Cerebellar nuclear complex (tissue), 1 donor: Measurements from ENCODE around the gene SCUBE1.

Experiments used
- DNase-seq, 2 experiments: peaks; one replicate each; lab custom pipeline; 2025; lab: John Stamatoyannopoulos, UW

SCUBE1 gene

GRCh38 chr22:43213962-43214361, 129.2 kb downstream of the SCUBE1 start:
- DNase-seq: no peak

DNA sequence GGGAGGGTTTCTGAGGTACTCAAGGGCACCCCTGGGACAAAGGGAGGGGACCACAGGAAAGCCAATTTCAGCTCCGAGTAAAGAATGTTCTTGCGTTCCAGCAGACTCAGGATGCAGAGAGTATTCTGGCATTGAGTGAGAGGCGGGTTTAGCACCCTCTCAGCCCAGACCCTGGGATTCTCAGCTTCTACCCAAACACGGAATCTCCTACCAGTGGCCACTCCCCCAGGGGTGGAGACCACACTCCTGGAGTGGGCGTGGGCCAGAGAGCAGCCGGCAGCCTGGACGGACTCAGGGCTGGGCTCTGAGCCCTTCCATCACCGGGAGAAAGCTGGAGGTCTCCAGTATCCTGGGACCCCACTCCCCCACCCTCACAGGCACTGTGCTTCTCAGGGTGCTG, 130.1 kb downstream of the SCUBE1 start:
- no peak for DNase-seq

DNA sequence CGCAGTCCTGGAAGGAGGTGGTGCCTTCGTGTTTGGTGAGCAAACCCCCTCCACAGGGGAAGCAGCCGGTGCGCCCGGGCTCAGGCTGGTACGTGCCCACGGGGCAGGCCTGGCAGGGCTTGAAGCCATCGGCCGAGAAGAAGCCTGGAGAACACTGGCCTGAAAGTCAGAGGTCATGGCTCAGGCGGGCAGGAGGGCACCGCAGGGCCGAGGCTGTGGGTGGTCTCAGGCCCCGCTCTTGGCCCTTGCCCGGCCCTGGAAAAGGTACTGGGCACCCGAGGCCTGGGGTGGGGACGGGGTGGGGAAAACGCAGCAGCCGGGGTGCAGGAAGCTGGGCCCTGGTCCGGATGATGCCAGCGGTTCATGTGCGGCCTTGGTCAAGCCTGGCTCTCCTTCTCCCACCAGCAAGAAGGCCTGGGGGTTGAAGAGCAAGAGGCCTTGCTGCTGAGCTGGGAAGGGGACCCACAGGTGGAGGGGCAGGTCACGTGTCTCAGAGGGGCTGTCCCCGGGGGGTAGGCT, 130.7 kb downstream of the SCUBE1 start:
- no peak for DNase-seq

- DNase-seq: no peak
These were observed 131.2 kb downstream of the SCUBE1 start for GRCh38 chr22:43211941-43212433.

DNA sequence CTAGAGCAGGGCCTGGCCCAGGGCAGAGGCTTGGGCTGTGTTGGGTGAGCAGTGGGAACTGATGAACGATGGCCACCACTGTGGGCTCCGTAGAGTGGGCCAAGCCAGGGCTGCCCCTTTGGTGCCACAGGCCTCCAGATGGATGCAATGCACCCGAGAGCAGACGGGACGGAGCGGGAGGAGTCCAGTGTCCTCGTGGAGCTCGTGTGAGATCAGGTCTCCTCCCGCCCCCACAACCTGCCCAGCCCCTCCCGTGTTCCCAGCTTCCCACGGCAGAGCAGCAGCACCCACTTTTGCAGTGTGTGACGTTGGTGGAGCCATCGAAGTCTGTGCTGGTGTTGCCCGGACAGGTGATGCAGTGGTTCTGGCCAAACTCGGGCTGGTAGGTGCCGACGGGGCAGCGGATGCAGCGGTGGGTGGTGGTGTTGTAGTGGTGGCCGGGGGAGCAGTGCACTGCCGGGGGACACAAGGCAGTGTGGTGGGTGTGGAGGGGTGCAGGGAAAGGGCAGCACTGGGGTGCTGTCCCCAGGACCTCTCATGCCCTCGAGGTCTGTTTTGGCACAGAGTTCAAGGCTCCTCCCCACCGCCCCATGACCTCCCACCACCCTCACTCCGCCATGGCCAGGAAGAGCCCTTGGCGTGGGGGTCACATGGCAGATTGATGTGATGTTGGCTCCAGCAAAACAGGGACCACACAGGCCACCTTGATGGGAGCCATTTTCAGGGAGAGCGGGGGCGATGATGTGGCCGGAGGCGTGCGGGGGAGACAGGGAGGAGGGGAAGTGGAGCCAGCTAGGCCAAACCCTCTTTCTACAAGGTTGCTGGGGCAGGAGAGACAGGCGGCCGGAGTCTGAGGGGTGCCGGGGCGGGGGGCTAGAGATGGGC, 132.3 kb downstream of the SCUBE1 start:
- no peak for DNase-seq

DNA sequence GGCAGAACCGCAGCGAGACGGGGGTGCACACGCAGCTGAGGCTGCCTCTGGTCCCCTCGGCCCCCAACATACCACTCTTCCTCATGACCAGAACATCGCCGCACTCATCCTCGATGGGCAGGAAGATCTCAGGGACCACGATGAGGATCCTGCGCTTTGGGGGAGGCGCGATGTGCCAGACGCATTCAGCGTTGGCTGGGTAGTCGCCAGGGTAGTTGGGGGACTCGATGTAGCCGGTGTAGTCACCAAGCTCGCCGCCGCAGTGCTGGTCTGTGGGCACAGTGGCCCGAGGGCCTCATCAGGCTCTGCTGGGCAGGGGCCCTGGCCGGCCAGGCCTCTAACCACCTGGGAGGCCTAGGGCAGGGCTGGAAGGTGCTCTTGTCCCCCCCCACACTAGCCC, 133.2 kb downstream of the SCUBE1 start:
- no peak for DNase-seq

- no peak for DNase-seq
These were observed 133.7 kb downstream of the SCUBE1 start for GRCh38 chr22:43209523-43209890.

GRCh38 chr22:43208703-43209522, 134.3 kb downstream of the SCUBE1 start:
- no peak for DNase-seq

- DNase-seq: no peak
These were observed 135.1 kb downstream of the SCUBE1 start for GRCh38 chr22:43207849-43208702.

DNA sequence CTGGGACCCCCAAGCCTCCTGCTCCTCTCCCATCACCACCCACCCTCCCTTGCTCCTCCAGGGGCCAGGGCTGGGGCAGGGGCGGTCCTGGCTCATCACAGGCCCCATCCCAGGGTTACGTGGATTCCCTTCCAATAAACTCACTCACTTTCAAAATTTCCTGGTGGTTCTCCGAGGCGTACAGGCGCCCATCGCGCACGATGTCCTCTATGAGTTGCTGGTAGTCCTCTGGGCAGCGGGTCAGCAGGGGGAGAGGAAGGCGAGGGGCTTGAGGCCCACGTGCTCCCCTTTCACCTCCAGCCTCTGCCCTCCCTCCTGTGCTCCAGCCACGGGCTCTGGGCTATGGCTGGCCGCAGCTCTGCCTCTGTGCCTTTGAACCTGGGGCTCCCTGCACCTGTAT, 135.8 kb downstream of the SCUBE1 start:
- no peak for DNase-seq

DNA sequence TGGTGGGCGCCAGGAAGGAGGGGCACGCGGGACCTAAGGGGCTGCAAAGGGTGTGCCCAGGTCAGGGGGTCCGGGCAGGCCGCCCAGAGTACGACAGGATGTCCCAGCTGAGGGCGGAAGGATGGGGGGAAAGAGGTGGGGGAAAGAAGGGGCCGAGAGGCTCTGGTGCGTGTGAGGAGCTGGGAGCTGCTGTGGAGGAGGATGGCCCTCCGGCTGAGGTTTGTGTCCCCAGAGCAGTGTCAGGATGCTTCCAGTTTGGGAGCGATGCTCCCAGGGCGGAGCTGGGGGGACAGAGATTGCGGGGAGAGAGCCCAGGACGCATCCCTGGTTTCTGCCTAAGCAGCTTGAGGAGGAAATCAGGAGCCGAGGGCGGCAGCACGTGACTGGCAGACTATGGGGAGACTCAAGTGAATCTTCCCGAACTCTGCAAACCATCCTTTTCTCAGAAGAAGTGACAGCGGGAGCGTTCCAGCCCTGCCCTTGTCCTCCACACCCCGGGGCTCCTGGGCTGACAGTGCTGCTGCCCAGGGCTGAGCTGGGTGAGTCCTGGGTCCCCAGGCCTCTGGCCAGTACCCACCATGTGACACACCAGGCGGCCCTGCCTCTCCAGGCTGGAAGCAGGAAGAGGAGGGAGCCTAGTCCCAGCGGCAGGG, 136.5 kb downstream of the SCUBE1 start:
- no peak for DNase-seq

DNA sequence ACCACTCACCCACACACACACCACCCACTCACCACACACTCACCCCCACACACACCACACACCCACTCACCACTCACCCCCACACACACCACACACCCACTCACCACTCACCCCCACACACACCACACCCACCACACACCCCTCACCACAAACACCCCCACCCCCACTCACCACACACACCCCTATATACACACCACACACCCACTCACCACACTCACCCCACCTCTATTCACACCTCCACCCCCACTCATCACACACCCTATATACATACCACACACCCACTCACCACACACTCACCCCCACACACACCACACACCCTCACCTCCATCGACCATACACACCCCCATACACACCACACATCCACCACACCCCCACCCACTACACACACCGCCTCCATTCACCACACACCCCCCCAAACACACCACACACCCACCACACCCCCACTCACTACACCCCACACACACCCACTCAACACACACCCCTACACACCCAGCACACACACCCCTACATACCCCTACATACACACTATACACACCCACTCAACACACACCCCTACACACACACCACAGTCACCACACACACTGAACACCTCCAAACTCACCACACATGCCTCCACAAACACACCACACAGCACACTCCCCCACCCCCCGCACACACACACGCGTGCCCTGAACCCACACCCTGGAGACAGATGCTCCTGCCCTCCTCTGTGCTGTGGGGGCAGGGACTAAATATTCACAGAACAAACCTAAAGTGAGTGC, 137.2 kb downstream of the SCUBE1 start:
- no peak for DNase-seq

DNA sequence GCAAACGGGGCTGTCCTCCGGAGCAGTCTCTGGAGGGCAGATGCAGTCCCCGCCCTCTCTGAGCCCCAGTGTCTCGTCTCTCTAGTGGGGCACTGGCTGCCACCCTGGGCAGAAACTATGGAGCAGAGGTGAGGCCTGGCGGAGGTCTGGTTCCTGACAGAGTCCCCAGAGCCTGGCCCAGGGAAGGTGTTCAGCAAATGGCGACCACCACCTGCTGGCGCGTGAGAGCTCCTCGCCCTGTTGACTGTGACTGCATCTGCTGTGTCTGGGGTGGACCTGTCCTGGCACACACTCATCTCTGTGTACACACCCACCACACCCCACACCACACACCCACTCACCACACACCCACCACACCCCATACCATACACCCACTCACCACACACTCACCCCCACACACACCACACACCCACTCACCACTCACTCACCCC, 137.9 kb downstream of the SCUBE1 start:
- DNase-seq: no peak

DNA sequence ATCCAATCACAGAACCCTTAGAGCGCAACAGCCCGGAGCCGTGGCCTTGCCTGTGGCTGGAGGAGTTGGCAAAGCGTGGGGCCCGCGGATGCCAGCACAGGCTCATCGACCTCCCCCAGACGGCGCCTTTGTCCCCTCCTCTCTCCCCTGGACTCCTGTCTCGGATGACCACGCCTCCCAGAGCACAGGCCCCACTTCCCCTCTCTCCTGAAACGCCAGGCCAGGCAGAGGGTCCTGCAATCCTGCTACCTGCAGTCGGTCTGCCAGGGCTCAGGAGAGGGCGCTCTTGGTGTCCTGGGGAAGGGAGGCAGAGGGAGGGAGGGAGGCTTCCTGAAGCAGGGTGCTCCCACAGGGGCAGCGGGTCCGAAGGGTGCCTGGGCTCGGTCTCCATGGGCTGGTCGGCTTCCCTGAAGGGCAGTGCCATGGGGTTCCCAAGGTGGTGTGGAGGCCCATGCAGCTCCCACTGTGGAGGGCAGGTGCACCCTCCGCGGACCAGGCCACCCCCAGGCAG, 139.6 kb downstream of the SCUBE1 start:
- DNase-seq: no peak

DNA sequence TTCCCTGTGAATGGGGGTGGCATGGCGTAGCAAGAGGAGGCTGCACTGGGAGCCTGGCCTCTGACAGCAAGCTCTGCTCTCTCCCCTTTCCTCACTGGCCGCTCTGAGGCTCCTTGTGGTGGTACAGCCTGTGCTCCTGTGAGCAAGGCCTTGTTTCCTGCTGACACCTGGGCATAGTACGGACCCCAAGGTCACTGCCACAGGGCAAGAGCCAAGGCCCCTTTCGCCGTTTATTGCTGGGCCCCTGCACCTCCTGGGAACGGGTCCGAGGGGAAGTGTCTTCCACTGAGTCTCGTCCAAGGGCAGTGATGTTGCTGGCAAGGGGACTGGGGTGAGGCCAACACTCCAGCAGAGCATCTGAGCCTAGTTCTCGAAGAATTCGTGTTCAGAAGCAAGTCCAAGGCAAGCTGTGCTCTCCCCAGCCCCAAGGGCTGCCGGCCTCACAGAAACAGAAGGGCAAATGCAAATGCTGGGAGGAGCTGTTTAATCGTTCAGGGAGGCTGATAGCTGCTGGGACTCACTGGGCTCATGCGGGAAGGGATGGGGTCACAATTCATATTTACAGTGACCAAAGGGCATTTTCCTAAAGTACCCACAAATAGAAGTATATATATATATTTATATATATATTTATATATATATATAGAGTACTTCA, 140.3 kb downstream of the SCUBE1 start:
- no peak for DNase-seq

DNA sequence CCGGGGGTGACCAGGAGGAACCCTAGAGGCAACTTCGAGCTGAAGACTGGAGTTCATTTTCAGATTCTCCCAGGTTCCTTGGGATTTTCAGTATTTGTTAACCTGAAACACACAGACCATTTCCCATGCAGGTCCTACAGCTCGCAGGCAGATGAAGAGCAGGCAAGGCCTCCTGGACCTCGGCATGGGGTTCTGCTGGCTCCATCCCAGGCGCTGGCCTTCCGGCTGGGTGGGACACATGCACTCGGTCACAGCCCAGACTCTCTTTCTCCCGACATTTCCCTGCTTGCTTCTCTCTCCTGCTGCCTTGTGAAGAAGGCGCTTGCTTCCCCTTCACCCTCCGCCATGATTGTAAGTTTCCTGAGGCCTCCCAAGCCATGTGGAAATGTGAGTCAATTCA, 140.8 kb downstream of the SCUBE1 start:
- no peak for DNase-seq

- no peak for DNase-seq
These were observed 141.5 kb downstream of the SCUBE1 start for GRCh38 chr22:43201486-43202219.

GRCh38 chr22:43200555-43200954, 142.6 kb downstream of the SCUBE1 start:
- DNase-seq: no peak

- DNase-seq: no peak
These were observed 143.1 kb downstream of the SCUBE1 start for GRCh38 chr22:43200031-43200430.
